Activated T-helper 2 cell treated with anti-CD3 and anti-CD28 coated beads, Interferon-gamma antibody, Interleukin-2, Interleukin-4, amounts not matched to agents 10 μg/mL and 5 μg/mL and 100 μg/mL, durations not matched to agents 14 hours and 24 hours and 36 hours (primary cell): ENCODE results near the gene LRRN3. TPM values are rescaled to one million over a fixed set of nuclear protein-coding genes. Genes with fewer than 3 reads are reported as not detected.
A peak's percentile ranks its signal among the peaks of the same experiment; 100 is the strongest.
"Not testable (repeated sequence)": the region's sequence is repeated elsewhere in the genome, so short reads cannot be mapped to it uniquely, and the experiment has no call there.

Experiments used
- DNase-seq: peaks from one replicate; pipeline ENCODE4 v3.0.0; 2021; ENCODE audit warnings: low spot score
- H3K27ac Mint-ChIP-seq: one replicate; pipeline ENCODE4 v1.8.0; 2021; ENCODE audit warnings: mixed read lengths
- H3K27me3 Mint-ChIP-seq: one replicate; pipeline ENCODE4 v1.8.0; 2021; ENCODE audit warnings: low read depth, mixed read lengths
- H3K36me3 Mint-ChIP-seq: one replicate; pipeline ENCODE4 v1.8.0; 2021; ENCODE audit warnings: low read depth, mixed read lengths
- H3K4me1 Mint-ChIP-seq: one replicate; pipeline ENCODE4 v1.8.0; 2021; ENCODE audit warnings: low read depth, mixed read lengths
- H3K4me3 Mint-ChIP-seq: one replicate; pipeline ENCODE4 v1.8.0; 2021; ENCODE audit warnings: low read depth, mild to moderate bottlenecking, moderate library complexity, mixed read lengths
- H3K9me3 Mint-ChIP-seq: one replicate; pipeline ENCODE4 v1.8.0; 2021; ENCODE audit warnings: mixed read lengths
- intact Hi-C: fragments of 100-400 bp; cut with micrococcal nuclease; formaldehyde crosslinking; loops from one replicate; pipeline ENCODE4 v1.15.1; 2023
- total RNA-seq: library from RNA; stranded (reverse); gene quantifications from 2 replicates; pipeline ENCODE4 v1.2.3, GENCODE V29; 2022

Gene LRRN3
- total RNA-seq, 1 donor from 2014 or later: 29.4 TPM

DNA sequence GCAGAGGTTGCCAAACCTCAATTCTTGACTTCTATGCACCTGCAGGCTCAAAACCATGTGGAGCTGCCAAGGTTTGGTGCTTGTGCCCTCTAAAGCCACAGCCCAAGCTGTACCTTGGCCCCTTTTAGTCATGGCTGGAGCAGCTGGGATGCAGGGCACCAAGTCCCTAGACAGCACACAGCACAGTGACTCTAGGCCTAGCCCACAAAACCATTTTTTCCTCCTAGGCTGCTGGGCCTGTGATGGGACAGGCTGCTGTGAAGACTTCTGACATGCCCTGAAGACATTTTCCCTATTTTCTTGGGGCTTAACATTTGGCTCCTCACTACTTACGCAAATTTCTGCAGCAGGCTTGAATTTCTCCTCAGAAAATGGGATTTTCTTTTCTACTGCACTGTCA is 27.8 kb upstream of the LRRN3 start:
- peaks cover 8% of the 10 kb centered on the region for H3K4me1 Mint-ChIP-seq
- no peak for DNase-seq
- H3K9me3 Mint-ChIP-seq: peaks cover 49% of the 10 kb centered on the region
- intact Hi-C loops: no loop called here
- no peaks in the 10 kb centered on the region for H3K27me3 Mint-ChIP-seq
- H3K36me3 Mint-ChIP-seq: peaks cover 47% of the 10 kb centered on the region
- H3K4me3 Mint-ChIP-seq: no peak overlapping the region
- no peak overlapping the region for H3K27ac Mint-ChIP-seq

DNA sequence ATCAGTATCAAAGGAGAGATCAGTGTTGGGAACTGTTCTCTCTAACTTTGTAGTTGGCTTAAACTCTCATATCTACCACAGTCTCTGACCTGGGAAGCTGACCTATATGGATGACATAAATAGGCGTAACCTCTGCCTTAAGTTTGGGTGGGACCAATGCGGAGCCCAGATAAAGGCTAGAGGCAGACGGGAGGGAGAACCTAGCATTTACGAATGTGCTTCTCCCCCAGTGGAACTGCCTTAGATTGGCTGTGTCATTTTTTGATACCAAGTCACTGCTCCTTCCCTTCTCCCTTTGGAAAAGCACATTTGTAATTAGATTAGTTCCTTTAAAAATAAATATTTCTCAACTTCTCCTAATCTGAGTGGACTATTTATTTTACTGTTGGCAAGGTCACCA is 23.7 kb upstream of the LRRN3 start:
- no peak overlapping the region for H3K27ac Mint-ChIP-seq
- no peak overlapping the region for H3K4me3 Mint-ChIP-seq
- intact Hi-C loops: no loop called here
- H3K36me3 Mint-ChIP-seq: peaks cover 34% of the 10 kb centered on the region
- DNase-seq: no peak
- peaks cover 36% of the 10 kb centered on the region for H3K9me3 Mint-ChIP-seq
- H3K27me3 Mint-ChIP-seq: no peaks in the 10 kb centered on the region
- peaks cover 21% of the 10 kb centered on the region for H3K4me1 Mint-ChIP-seq

DNA sequence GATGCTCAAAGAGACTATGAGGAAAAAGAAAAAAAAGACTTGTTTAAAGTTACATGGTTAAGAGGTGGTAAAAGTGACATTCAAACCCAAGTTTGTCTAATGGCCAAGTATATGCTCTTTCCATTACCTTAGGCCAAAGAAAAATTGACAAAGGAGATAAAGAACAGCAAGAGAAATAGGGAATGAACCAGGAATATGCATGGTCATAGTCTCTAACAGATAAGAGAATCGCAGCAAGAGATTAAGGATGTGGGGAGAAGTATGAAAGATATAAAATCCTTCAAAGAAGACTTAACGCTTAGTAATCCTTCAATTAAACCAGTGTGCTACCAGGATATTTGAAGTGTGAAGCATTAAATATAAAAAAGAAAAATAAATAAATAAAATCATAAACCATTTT is 23.2 kb upstream of the LRRN3 start:
- H3K4me1 Mint-ChIP-seq: peaks cover 23% of the 10 kb centered on the region
- H3K9me3 Mint-ChIP-seq: peaks cover 32% of the 10 kb centered on the region
- no peak for DNase-seq
- no peak overlapping the region for H3K4me3 Mint-ChIP-seq
- no peak overlapping the region for H3K27ac Mint-ChIP-seq
- H3K27me3 Mint-ChIP-seq: no peaks in the 10 kb centered on the region
- peaks cover 30% of the 10 kb centered on the region for H3K36me3 Mint-ChIP-seq
- intact Hi-C loops: no loop called here

DNA sequence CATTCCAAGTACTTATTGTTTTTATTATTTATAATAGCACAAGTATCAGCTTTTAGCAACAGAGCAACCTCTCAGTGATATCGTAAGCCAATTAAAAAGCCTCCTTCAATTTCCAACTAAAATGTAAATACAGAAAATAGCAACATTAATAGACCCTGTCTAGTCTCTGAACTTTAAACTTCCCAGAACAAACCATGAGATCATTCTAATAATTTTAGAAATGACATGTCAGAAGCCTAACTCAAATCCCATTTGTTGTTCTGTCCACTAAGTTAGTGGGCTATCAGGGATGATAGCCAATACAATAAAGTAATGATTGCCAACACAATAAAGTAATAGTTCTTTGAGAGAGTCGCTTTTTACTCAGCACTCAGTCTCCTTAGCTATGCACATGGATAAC is 22.3 kb upstream of the LRRN3 start:
- H3K27ac Mint-ChIP-seq: no peak overlapping the region
- no peaks in the 10 kb centered on the region for H3K27me3 Mint-ChIP-seq
- peaks cover 30% of the 10 kb centered on the region for H3K4me1 Mint-ChIP-seq
- intact Hi-C loops: no loop called here
- H3K4me3 Mint-ChIP-seq: no peak overlapping the region
- DNase-seq: no peak
- H3K9me3 Mint-ChIP-seq: peaks cover 28% of the 10 kb centered on the region
- H3K36me3 Mint-ChIP-seq: peaks cover 24% of the 10 kb centered on the region

DNA sequence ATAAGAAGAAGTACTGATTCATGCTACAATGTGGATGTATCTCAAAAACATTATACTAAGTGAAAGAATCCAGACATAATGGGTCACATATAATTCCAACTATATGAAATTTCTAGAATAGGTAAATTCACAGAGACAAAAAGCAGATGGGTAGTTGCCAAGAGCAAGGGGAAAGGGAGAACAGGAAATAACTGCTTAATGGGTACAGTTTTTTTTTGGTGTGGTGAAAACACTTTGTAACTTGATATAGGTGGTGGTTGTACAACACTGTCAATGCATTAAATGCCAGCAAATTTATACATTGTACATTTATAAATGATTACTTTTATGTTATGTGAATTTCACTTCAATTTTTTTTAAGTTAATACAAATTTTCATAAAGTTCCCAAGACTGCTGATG is 19.4 kb upstream of the LRRN3 start:
- Mint-ChIP-seq H3K27ac (no peak overlapping the region), H3K9me3 (peaks cover 9% of the 10 kb centered on the region), H3K27me3 (no peaks in the 10 kb centered on the region), H3K4me3 (no peak overlapping the region), H3K36me3 (peaks cover 15% of the 10 kb centered on the region), H3K4me1 (peaks cover 54% of the 10 kb centered on the region)
- DNase-seq: no peak
- intact Hi-C loops: no loop called here

DNA sequence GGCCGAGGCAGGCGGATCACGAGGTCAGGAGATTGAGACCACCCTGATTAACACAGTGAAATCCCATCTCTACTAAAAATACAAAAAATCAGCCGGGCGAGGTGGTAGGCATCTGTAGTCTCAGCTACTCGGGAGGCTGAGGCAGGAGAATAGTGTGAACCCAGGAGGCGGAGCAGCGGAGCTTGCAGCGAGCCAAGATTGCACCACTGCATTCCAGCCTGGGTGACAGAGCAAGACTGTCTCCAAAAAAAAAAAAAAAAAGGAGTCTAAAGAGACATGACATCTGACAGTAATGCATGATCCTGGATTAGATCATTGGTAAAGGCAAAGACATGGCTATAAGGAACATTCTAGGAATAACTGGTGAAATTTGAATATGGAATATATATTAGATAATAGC is 18.3 kb upstream of the LRRN3 start:
- DNase-seq, H3K27me3 Mint-ChIP-seq, intact Hi-C loops, H3K4me3 Mint-ChIP-seq, H3K27ac Mint-ChIP-seq, H3K9me3 Mint-ChIP-seq: not testable (repeated sequence)
- H3K36me3 Mint-ChIP-seq: peaks cover 15% of the 10 kb centered on the region
- H3K4me1 Mint-ChIP-seq: peaks cover 60% of the 10 kb centered on the region

DNA sequence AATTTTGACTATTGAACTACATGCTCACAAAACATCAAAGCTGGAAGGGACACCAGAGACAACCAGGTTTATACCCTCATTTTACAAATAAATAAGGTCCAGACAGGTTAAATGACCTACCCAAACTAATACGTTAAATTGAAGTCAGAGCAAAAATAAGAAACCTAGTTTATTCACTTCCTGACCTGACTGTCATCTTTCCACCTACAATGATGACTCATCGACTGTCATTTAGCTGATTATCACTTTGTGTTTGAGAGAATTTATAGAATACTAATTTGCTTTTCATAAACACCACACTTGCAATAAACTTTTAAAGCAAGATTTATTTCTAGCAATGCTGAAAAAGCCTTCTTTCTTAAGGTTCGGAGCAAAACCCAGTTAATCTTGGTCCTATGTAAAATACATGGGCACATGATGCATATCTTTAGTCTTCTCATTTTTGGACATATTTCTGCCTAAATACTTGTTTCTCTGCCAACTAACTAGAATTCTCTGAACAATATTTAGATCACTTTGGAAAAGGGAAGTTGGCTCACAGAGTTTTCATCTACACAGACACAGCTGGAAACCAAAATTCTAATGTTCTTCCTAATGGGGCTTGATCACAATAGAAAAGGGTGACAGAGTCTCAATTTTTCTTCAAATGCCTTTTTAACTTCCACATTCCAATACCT is 16.7 kb upstream of the LRRN3 start:
- peaks cover 9% of the 10 kb centered on the region for H3K9me3 Mint-ChIP-seq
- peaks cover 59% of the 10 kb centered on the region for H3K4me1 Mint-ChIP-seq
- H3K27me3 Mint-ChIP-seq: no peaks in the 10 kb centered on the region

DNA sequence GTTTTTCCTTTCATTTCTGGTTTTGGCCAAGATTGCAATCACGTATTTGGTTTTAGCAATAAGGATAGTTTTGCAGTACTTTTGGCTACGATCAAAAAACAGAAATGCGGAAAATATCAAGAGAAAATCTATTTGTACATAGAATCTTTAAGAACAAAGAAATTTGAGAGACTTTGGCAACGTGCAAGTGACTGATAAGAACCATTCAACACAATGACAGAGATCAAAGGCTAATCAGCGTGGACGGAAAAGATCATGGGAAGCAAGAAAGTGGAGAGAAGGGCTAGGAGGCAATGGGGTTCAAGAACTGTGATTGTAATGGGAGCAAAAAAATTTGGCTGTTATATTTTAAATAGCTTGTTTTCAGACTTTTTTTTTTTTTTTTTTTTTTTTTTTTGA is 16.2 kb upstream of the LRRN3 start:
- no peaks in the 10 kb centered on the region for H3K27me3 Mint-ChIP-seq
- H3K27ac Mint-ChIP-seq: peak overlapping the region; percentile 84
- intact Hi-C loops: loop anchor here (1.0 kb wide), 1 partner anchor 9 kb away; no protein-coding TSS in a partner anchor
- H3K4me1 Mint-ChIP-seq: peaks cover 58% of the 10 kb centered on the region
- no peak for DNase-seq
- no peak overlapping the region for H3K4me3 Mint-ChIP-seq
- peaks cover 20% of the 10 kb centered on the region for H3K36me3 Mint-ChIP-seq
- peaks cover 9% of the 10 kb centered on the region for H3K9me3 Mint-ChIP-seq

More for the DNA sequence above, 16.7 kb upstream of the LRRN3 start:
- Mint-ChIP-seq H3K4me3 (peak overlapping the region; percentile 19), H3K36me3 (peaks cover 15% of the 10 kb centered on the region), H3K27ac (peak overlapping the region; percentile 84)
- no peak for DNase-seq
- intact Hi-C loops: loop anchor here (1.0 kb wide), 1 partner anchor 9 kb away; no protein-coding TSS in a partner anchor

DNA sequence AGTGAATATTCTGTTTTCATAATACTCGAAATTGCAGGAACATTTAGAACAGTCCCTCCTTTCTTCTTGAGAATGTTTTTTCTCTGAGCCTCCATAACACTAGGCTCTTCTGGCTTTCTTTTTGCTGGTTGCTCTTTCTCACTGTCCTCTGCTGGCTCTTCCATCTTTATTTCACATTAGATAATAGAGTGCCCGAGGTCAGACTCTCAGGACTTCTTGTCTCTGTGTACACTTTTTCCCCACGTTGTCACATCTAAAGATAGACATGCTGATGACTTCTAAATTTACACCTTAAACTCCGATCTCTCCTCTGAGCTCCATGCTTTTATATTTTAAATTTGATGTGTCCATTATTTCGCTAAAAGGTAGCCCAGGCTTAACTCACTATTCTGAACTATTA is 15.4 kb upstream of the LRRN3 start:
- intact Hi-C loops: no loop called here
- Mint-ChIP-seq H3K4me3 (no peak overlapping the region), H3K9me3 (peaks cover 9% of the 10 kb centered on the region), H3K27ac (peak overlapping the region; percentile 74), H3K36me3 (peaks cover 22% of the 10 kb centered on the region), H3K4me1 (peaks cover 62% of the 10 kb centered on the region), H3K27me3 (no peaks in the 10 kb centered on the region)
- no peak for DNase-seq

DNA sequence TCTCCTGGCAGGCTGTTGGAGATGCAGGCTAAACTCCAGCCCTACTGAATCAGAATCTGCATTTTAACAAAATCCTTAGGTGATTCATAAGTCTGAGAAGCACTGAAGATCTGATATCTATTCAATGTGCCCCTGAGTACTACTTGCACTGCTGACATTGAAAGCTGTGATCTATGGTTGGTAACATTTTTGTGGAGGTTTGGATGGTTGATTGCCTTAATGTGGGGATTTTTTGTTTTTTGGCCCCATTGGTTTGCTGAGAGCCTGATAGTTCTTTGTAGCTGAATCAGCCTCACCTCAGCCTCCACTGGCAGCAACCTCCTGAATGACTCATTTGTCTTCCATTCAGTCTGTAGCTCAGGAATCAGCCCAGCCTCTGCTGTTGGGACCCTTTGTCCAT is 14.7 kb upstream of the LRRN3 start:
- peaks cover 65% of the 10 kb centered on the region for H3K4me1 Mint-ChIP-seq
- H3K27ac Mint-ChIP-seq: peak overlapping the region; percentile 74
- no peaks in the 10 kb centered on the region for H3K27me3 Mint-ChIP-seq
- H3K36me3 Mint-ChIP-seq: peaks cover 22% of the 10 kb centered on the region
- peak; percentile 20 for DNase-seq
- peak overlapping the region; percentile 24 for H3K4me3 Mint-ChIP-seq
- intact Hi-C loops: loop anchor here (1.0 kb wide), 1 partner anchor 47 kb away; no protein-coding TSS in a partner anchor
- H3K9me3 Mint-ChIP-seq: peaks cover 9% of the 10 kb centered on the region

DNA sequence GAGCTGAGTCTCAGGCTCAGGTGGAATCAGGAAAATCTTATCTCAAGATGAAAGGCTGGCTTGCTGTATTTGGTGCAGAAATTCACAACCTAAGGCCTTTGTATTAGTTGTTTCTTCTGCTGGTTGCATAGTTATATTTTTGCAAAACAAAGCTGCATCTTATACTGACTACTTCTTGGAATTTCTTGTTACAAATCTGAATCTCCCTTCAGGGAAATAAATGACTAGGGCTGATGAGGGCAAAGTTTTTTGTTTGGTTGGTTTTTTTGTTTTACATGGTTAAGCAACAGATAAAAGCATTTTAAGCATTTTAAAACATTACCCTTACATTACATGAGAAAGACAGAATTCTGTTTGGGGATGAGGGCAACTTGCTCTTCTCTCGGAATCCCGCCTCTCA is 13.9 kb upstream of the LRRN3 start:
- intact Hi-C loops: no loop called here
- H3K4me1 Mint-ChIP-seq: peaks cover 68% of the 10 kb centered on the region
- H3K27me3 Mint-ChIP-seq: no peaks in the 10 kb centered on the region
- H3K4me3 Mint-ChIP-seq: no peak overlapping the region
- DNase-seq: no peak
- H3K27ac Mint-ChIP-seq: peak overlapping the region; percentile 74
- H3K36me3 Mint-ChIP-seq: peaks cover 22% of the 10 kb centered on the region
- peaks cover 6% of the 10 kb centered on the region for H3K9me3 Mint-ChIP-seq

DNA sequence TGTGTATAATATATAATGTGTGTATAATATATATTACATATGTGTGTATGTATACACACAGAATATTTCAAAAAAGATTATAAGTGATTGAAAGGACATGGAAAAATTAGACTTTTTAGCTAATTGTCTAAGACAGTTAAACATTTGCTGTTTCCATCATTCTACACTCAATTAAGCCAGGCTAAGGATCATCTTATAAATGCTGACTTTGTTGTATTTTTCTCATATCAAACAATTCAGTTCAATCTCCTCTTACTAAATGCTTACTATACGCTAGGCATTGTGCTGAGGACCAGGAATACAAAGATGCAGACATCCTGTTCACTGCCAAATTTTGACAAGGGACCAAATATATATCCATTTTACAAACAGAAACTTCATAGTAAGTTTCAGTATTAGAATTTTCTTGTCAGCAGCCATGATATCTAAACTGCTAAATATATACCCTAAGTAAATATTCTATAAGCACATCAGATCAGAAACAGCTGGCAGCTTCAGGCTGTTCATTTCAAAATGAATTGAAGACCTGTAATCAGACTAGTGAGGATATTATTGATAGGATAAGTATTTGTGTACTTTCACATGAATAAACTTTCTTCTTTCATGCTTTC is 10.3 kb upstream of the LRRN3 start:
- no peak for DNase-seq
- H3K36me3 Mint-ChIP-seq: peaks cover 20% of the 10 kb centered on the region
- peaks cover 8% of the 10 kb centered on the region for H3K9me3 Mint-ChIP-seq
- intact Hi-C loops: no loop called here
- no peaks in the 10 kb centered on the region for H3K27me3 Mint-ChIP-seq
- H3K4me3 Mint-ChIP-seq: no peak overlapping the region
- peaks cover 76% of the 10 kb centered on the region for H3K4me1 Mint-ChIP-seq
- H3K27ac Mint-ChIP-seq: peak overlapping the region; percentile 94

DNA sequence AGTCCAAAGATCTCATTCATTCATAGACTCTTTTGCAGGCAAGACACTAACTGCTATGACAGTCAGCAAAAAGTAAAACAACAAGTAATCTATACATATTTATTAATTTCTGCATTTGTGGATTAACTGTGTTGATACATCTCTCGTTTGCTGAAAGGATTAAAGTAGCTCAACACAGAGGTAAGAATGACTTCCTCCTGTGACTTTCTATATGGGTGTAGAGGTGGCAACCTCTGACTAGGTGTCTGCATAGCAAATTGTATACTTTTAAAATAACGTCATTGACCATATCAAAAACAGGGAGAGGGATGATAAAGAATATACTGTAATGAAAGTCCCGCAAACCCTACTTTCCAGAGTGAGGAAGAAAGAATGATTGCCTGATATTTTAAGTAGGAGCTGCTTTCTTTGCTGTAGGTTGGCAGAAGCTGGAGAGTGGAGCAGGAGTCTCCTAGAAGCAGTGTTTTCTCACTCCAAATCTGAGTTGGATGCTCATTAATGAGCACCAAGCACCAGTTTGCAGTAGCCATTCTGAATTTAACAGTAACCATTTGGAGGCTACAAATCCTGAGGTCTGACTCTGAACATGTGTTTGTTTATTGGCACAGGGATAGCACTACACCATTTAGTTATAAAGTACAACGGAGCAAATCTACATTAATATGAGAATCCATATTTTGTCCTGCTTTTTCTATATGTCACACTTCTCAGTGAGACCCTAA is 9.2 kb upstream of the LRRN3 start:
- DNase-seq: no peak
- Mint-ChIP-seq H3K27me3 (no peaks in the 10 kb centered on the region), H3K36me3 (peaks cover 17% of the 10 kb centered on the region), H3K9me3 (peaks cover 9% of the 10 kb centered on the region), H3K27ac (peak overlapping the region; percentile 94), H3K4me1 (peaks cover 72% of the 10 kb centered on the region), H3K4me3 (peak overlapping the region; percentile 40)
- intact Hi-C loops: loop anchor here (2.0 kb wide), 2 partner anchors 15 to 69 kb away; no protein-coding TSS in a partner anchor
